Lower leg skin (tissue), 4 donors: Measurements from ENCODE around the gene PROSER3. TPM values are rescaled to one million over a fixed set of nuclear protein-coding genes. Genes with fewer than 3 reads are reported as not detected.
A peak's percentile ranks its signal among the peaks of the same experiment; 100 is the strongest.

ENCODE experiments used
- DNase-seq, 2 donors: peaks; one replicate each; pipeline ENCODE4 v3.0.0-alpha.2; 2019; ENCODE audit warnings: low spot score in 2 of 2
- H3K4me3 ChIP-seq: fragments of 200-600 bp; sonication (generic); 2 replicates; pipeline ENCODE4 v1.5.1; 2017; ENCODE audit warnings: mild to moderate bottlenecking, low read depth; ENCODE audit not compliant: poor library complexity, severe bottlenecking
- POLR2A ChIP-seq, 2 donors: fragments of 450-650 bp; IDR thresholded peaks; one replicate each; pipeline ENCODE4 v1.6.1; 2016 to 2017; ENCODE audit warnings: antibody characterized with exemption in 2 of 2, mild to moderate bottlenecking in 1 of 2, moderate library complexity in 1 of 2
- WGBS, 2 donors: methylation state at CpG; one replicate each; pipeline ENCODE4 v1.1.5; 2018; 5-methylcytosine and 5-hydroxymethylcytosine counted together
- intact Hi-C: fragments of 100-400 bp; cut with DNase I; formaldehyde crosslinking; loops from one replicate; pipeline ENCODE4 v1.15.0; 2023; ENCODE audit warnings: low total_unique reads
- total RNA-seq, 4 donors: library from RNA; depleted of rRNA; stranded (reverse); fragments of >200 nt; gene quantifications; one replicate each; pipeline ENCODE4 v1.1.0, GENCODE V29; 2016
- TF ChIP-seq, protein P1 (sequence below), 3 donors: fragments of 450-650 bp; IDR thresholded peaks; one replicate each; pipeline ENCODE4 v1.5.1; 2016; ENCODE audit warnings: antibody characterized with exemption in 3 of 3, mild to moderate bottlenecking in 3 of 3, moderate library complexity in 2 of 3

PROSER3 gene
- total RNA-seq, 4 donors from 2014 or later: 9.2 to 20.4 (median 12.9) TPM

DNA sequence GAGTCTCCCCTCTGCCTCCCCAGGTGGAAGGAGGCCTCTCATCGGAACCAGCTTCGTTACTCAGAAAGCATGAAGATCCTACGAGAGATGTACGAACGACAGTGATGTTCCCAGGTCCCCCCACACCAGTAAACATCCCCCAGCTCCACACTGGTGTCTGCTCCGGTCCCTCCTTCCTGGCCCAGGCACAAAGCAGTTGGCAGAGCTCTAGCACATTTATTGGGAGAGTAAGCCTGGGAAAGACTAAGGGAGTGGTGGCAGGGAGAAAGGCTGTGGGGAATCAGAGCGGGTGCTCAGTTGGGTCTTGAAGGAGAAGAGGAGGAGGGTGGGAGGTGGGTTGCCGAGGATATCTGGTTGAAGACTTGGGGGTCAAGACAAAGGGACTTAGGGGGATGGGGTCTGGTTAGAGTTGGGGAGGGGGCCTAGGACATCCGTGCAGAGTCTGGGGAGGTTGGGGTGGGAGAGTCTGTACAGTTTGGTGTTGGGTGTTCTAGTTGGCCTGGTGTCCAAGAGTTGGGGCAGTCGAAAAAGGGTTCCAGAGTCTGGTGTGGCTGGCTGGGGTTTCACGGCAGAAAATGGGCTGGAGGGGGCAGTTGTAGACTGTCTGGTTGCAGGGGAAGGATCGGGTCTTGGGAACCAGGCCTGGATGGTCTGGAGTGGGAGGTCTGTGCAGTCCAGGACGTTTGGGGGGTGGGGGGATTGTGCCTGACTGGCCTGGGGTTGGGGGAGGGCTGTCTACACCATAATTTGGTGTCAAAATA is 3.4 kb upstream of the PROSER3 start:
- no peak for TF ChIP-seq POLR2A (IDR thresholded peaks at IDR 0.05)
- TF ChIP-seq, protein P1, sequence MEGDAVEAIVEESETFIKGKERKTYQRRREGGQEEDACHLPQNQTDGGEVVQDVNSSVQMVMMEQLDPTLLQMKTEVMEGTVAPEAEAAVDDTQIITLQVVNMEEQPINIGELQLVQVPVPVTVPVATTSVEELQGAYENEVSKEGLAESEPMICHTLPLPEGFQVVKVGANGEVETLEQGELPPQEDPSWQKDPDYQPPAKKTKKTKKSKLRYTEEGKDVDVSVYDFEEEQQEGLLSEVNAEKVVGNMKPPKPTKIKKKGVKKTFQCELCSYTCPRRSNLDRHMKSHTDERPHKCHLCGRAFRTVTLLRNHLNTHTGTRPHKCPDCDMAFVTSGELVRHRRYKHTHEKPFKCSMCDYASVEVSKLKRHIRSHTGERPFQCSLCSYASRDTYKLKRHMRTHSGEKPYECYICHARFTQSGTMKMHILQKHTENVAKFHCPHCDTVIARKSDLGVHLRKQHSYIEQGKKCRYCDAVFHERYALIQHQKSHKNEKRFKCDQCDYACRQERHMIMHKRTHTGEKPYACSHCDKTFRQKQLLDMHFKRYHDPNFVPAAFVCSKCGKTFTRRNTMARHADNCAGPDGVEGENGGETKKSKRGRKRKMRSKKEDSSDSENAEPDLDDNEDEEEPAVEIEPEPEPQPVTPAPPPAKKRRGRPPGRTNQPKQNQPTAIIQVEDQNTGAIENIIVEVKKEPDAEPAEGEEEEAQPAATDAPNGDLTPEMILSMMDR (IDR thresholded peaks at IDR 0.05): no peak
- H3K4me3 ChIP-seq: no peak overlapping the region
- intact Hi-C loops: no loop called here

DNA sequence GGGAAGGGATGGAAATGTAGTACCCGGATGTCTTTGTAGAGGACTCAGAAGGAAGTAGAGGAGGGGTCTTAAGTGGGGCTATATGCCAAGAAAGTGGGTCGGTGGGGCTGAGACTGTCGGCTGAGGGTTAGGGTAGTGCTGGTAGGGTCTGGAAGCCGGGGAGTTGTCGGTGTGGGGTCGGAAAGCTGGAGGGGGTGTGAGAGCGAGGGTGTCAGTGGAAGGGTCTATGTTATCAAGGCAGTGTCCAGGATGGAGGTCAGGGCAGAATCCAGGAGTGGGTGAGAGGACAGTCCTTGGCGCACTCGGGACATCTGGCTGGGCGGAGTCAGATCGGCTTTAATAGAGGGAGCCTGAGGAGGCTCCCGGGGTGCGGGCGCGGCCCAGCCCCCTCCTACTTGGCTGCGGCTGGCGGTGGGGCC is 2.8 kb upstream of the PROSER3 start:
- H3K4me3 ChIP-seq: no peak overlapping the region
- DNase-seq: no peak
- intact Hi-C loops: no loop called here
- TF ChIP-seq, protein P1 (IDR thresholded peaks at IDR 0.05): no peak
- no peak for TF ChIP-seq POLR2A (IDR thresholded peaks at IDR 0.05)
- 28 to 33% methylated on average over 17 of the region's 17 CpGs for WGBS, 2 donors

More for the DNA sequence above, 3.4 kb upstream of the PROSER3 start:
- WGBS, 2 donors: 80 to 81% methylated on average over 13 of the region's 13 CpGs
- DNase-seq: peak in 1 of 2 donors; percentile 84

DNA sequence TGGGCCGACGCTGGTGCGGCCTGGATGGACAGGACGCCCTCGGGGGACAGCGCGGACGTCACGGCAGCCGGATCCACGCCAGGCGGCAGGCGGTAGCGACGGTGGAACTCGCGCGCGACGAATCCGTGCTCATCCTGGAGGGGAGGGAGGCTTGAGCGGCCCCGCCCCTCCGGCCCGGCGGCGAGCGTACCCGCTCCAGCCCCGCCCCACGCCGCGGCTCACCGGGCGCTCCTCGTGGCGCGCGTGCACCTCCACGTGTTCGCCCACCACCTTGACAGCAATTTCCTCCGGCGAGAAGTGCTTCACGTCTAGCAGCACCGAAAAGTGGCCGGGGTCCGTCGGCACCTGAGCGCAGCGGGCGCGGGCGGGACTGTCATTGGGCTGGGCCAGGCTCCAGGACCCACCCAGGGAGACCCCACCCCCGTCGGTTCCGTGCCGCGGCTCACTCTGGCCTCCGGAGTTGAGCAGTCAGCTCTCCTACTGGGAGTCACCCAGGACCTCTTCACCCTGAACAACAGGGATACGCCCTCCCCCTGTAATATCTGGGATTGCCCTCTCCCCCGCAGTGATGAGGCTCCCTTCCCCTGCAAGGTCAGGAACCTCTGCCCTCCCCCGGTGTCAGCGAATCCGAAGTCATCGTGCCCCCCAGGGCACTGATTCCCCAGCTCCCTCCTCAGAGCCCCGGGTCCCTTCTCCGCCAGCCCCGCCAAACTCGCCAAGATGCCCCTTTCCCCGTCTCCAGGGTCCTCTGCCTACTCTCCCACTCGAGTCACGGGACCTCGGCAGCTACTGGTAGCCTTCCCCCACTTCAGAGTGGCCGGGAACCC is 2.2 kb upstream of the PROSER3 start:
- H3K4me3 ChIP-seq: no peak overlapping the region
- intact Hi-C loops: no loop called here
- TF ChIP-seq POLR2A (IDR thresholded peaks at IDR 0.05): no peak
- TF ChIP-seq, protein P1 (IDR thresholded peaks at IDR 0.05): no peak
- WGBS, 2 donors: 10 to 22% methylated on average over 16 to 29 of the region's 74 CpGs
- peak; percentile 70 to 96 for DNase-seq

DNA sequence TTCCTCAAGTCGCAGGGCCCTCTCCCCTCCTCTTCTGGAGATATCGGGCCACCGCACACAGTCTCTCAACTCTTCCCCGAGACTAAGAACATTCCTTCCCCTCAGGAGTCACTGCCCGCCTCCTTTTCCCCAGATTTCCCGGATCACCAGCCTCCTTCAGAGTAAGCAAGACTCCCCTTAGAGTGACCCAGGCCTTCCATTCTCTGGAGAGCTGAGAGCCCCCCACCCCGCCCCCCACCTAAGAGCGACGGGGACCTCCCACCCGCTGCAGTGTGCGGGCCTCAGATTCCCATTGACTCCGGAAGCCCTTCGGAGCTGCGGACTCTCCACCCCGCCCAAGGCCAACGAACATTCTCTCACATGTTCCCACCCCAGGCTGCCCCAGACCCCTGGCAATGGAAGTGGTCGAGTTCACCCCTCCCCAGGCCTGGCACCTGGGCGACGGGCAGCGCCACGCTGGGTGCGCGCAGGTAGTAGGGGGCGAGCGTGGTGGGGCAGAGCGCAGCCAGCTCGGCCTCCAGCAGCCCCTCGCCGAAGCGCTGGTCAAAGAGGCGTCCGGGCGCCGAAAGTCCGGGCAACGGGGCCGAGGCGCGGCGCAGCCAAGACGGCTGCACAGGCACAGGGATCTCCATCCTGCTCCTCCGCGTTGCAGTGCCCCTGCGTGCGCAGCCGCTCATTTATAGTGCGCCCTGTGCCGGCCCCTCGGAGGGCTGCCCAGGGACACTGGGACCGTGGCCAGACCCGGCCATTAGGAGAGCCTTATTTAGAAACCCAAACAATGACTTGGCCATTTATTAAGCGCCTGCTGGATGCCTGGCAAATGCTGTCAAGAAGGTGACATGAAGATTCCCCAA is 1.4 kb upstream of the PROSER3 start, which contains the start of gene HSPB6:
Gene HSPB6, minus strand, starts transcription at position 653 of the 854 bp plus-strand sequence. Its CDS starts 21 bp downstream, at position 632.
- peak within 1 kb of the TSS; percentile 2 for H3K4me3 ChIP-seq
- intact Hi-C loops: no loop called here
- TF ChIP-seq POLR2A (IDR thresholded peaks at IDR 0.05): no peak
- TF ChIP-seq, protein P1 (IDR thresholded peaks at IDR 0.05): no peak
- DNase-seq: peak in 1 of 2 donors; percentile 90
- WGBS, 2 donors: 22 to 24% methylated on average over 19 to 38 of the region's 52 CpGs

DNA sequence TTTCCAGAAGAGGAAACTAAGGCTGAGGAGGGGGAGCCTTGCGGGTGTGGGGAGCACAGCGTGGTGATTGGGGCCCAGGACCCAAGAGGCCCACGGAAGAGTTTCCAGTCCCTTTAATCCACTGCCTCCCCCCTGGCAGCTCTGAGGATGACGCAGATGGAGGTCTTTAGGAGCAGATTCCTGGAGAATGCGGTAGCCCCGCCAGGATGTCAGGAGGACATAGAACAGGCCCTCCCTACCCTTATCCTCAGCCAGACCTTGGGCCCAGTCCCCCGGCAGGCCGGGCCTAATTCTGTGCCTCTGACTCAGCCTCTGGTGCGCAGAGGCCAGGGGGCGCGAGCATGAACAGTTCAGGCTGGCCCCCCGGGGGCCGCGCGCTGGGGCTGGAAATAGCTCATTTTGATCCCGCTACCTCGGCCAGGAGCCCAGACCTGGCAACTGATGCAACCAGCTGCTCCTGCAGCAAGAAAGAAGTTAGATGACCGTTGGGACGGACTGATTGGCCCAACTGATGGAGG is 686 bp upstream of the PROSER3 start:
- TF ChIP-seq, protein P1 (IDR thresholded peaks at IDR 0.05): no peak
- no peak for TF ChIP-seq POLR2A (IDR thresholded peaks at IDR 0.05)
- DNase-seq: peak; percentile 68 to 95
- 6 to 7% methylated on average over 16 to 19 of the region's 19 CpGs for WGBS, 2 donors
- H3K4me3 ChIP-seq: peak overlapping the region; percentile 2
- intact Hi-C loops: no loop called here
